GM23338 (cell line): ENCODE results near the gene GJB5.

Source experiments
- CTCF ChIP-seq, 2 experiments: fragments of 200-600 bp in 1 of 2; sonication (generic) in 1 of 2; conservative IDR thresholded peaks; 2 replicates each; pipeline versions ENCODE4 v1.5.1 to v1.6.1; 2016 to 2017; ENCODE audit warnings: antibody characterized with exemption in 2 of 2, low read depth in 2 of 2, mild to moderate bottlenecking in 2 of 2, moderate library complexity in 1 of 2
- EZH2 ChIP-seq: fragments of 200-600 bp; sonication (generic); IDR thresholded peaks from one replicate; pipeline ENCODE4 v1.8.0; 2017; ENCODE audit warnings: antibody characterized with exemption, mild to moderate bottlenecking, low read depth; ENCODE audit not compliant: unreplicated experiment
- EZH2phosphoT487 ChIP-seq: fragments of 200-600 bp; sonication (generic); IDR thresholded peaks from one replicate; pipeline ENCODE4 v1.8.1; 2018; ENCODE audit warnings: antibody characterized with exemption; ENCODE audit not compliant: unreplicated experiment
- POLR2AphosphoS5 ChIP-seq: IDR thresholded peaks from 2 replicates; pipeline ENCODE4 v1.6.1; 2016; ENCODE audit warnings: antibody characterized with exemption, low read depth
- REST ChIP-seq: IDR thresholded peaks from one replicate; pipeline ENCODE4 v1.6.1; 2018; ENCODE audit warnings: antibody characterized with exemption; ENCODE audit not compliant: unreplicated experiment

GRCh38 chr1:34792424-34792823 lies 37.6 kb downstream of the GJB5 start:
- TF ChIP-seq CTCF (conservative IDR thresholded peaks at IDR 0.05; ENCODE audit: low read depth in 2 of 2) (no peak), EZH2 (no peak), EZH2phosphoT487 (no peak), REST (no peak), POLR2AphosphoS5 (no peak)
